PFSK-1 (cell line): Measurements from ENCODE around the gene GALNS.

Experiments used
- POLR2AphosphoS5 ChIP-seq: IDR thresholded peaks from 2 replicates; pipeline ENCODE4 v1.6.1; 2012; ENCODE audit warnings: low read depth, mild to moderate bottlenecking, control low read depth, low read length, moderate library complexity
- SIN3A ChIP-seq: IDR thresholded peaks from 2 replicates; pipeline ENCODE4 v1.6.1; 2012; ENCODE audit warnings: mild to moderate bottlenecking, low read length, moderate library complexity, borderline replicate concordance; ENCODE audit not compliant: insufficient read depth
- TAF1 ChIP-seq: IDR thresholded peaks from 2 replicates; pipeline ENCODE4 v1.6.1; 2012; ENCODE audit warnings: low read length, control low read depth, borderline replicate concordance; ENCODE audit not compliant: insufficient read depth
- TF ChIP-seq, protein P1 (sequence below), 2 experiments: IDR thresholded peaks; 2 replicates each; pipeline versions ENCODE4 v1.6.1 to v1.8.0; 2011 to 2012; ENCODE audit warnings: low read depth in 2 of 2, low read length in 2 of 2, control low read depth in 1 of 2, inconsistent platforms in 1 of 2, mild to moderate bottlenecking in 1 of 2, moderate library complexity in 1 of 2; ENCODE audit not compliant: insufficient read depth in 1 of 2

GRCh38 chr16:88813269-88814143, 43.2 kb downstream of the GALNS start:
- TF ChIP-seq TAF1 (no peak), POLR2AphosphoS5 (no peak), SIN3A (no peak)
- TF ChIP-seq, protein P1, sequence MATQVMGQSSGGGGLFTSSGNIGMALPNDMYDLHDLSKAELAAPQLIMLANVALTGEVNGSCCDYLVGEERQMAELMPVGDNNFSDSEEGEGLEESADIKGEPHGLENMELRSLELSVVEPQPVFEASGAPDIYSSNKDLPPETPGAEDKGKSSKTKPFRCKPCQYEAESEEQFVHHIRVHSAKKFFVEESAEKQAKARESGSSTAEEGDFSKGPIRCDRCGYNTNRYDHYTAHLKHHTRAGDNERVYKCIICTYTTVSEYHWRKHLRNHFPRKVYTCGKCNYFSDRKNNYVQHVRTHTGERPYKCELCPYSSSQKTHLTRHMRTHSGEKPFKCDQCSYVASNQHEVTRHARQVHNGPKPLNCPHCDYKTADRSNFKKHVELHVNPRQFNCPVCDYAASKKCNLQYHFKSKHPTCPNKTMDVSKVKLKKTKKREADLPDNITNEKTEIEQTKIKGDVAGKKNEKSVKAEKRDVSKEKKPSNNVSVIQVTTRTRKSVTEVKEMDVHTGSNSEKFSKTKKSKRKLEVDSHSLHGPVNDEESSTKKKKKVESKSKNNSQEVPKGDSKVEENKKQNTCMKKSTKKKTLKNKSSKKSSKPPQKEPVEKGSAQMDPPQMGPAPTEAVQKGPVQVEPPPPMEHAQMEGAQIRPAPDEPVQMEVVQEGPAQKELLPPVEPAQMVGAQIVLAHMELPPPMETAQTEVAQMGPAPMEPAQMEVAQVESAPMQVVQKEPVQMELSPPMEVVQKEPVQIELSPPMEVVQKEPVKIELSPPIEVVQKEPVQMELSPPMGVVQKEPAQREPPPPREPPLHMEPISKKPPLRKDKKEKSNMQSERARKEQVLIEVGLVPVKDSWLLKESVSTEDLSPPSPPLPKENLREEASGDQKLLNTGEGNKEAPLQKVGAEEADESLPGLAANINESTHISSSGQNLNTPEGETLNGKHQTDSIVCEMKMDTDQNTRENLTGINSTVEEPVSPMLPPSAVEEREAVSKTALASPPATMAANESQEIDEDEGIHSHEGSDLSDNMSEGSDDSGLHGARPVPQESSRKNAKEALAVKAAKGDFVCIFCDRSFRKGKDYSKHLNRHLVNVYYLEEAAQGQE (IDR thresholded peaks at IDR 0.05; ENCODE audit: insufficient read depth in 1 of 2, low read depth in 2 of 2, low read length in 2 of 2): no peak
